HPDE6-E6E7 (cell line): ENCODE measurements around the gene ANKMY2.

Experiments
- DNase-seq: peaks from one replicate; pipeline ENCODE4 v3.0.0; 2011; ENCODE audit warnings: missing footprints; ENCODE audit errors: extremely low spot score

The ANKMY2 gene

GRCh38 chr7:16581286-16581685 lies 64.3 kb downstream of the ANKMY2 start:
- no peak for DNase-seq

GRCh38 chr7:16579216-16579615 lies 66.3 kb downstream of the ANKMY2 start:
- no peak for DNase-seq

- DNase-seq: no peak
Observed at GRCh38 chr7:16571941-16572340, 73.6 kb downstream of the ANKMY2 start.

- DNase-seq: peak; percentile 31
Observed at GRCh38 chr7:16564909-16565426, 80.6 kb downstream of the ANKMY2 start.

- no peak for DNase-seq
Observed at GRCh38 chr7:16564023-16564380, 81.6 kb downstream of the ANKMY2 start.

GRCh38 chr7:16563281-16564022 lies 82.1 kb downstream of the ANKMY2 start:
- no peak for DNase-seq

GRCh38 chr7:16562456-16563220 lies 82.9 kb downstream of the ANKMY2 start:
- no peak for DNase-seq

GRCh38 chr7:16561943-16562342 lies 83.6 kb downstream of the ANKMY2 start:
- no peak for DNase-seq

GRCh38 chr7:16559497-16560179 lies 85.9 kb downstream of the ANKMY2 start:
- DNase-seq: no peak

GRCh38 chr7:16558761-16559302 lies 86.7 kb downstream of the ANKMY2 start:
- no peak for DNase-seq

- DNase-seq: no peak
Observed at GRCh38 chr7:16556359-16556758, 89.2 kb downstream of the ANKMY2 start.

GRCh38 chr7:16554518-16555236 lies 90.9 kb downstream of the ANKMY2 start:
- no peak for DNase-seq

- DNase-seq: no peak
Observed at GRCh38 chr7:16550671-16551070, 94.9 kb downstream of the ANKMY2 start.
